Erythroblast (primary cell): ENCODE results near the gene RPL10A.

Source experiments
- GATA1 ChIP-seq: IDR thresholded peaks from 2 replicates; pipeline ENCODE4 v1.6.1; 2011; ENCODE audit warnings: low read depth, mild to moderate bottlenecking, control low read depth, low read length, moderate library complexity
- POLR2A ChIP-seq: IDR thresholded peaks from 2 replicates; pipeline ENCODE4 v1.6.1; 2011; ENCODE audit warnings: mild to moderate bottlenecking, low read length

DNA sequence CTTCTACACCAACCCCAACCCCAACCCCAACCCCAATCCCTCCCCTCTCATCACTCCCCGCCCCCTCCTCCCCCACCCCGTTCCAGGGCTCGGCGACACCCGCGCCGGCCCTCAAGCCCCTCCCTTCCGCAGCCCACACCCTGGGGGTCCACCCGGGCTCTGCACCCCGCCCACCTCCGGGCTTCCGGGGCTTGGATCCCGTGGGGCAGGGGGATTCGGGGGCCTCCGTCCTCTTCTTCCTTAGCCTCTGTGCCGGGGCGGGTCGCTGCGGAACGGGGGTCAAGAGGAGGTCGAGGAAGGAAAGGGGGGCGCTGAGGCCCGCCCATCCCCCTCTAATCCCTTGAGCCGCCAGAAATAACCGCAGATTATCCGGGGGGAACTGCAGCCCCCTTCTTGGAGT, 43.8 kb downstream of the RPL10A start:
- TF ChIP-seq POLR2A (no peak), GATA1 (no peak)
